H54 (cell line): ENCODE results near the gene CAPN5.

ENCODE experiments used
- DNase-seq: peaks from one replicate; pipeline ENCODE4 v3.0.0; 2011; ENCODE audit warnings: low spot score, mixed read lengths; ENCODE audit not compliant: insufficient read length
- FAIRE-seq: peaks from 3 replicates; lab custom pipeline; 2011; peaks lifted over from hg19 to GRCh38; lab: Jason Lieb, UNC
- POLR2A ChIP-seq: IDR thresholded peaks from 2 replicates; pipeline ENCODE4 v1.6.1; 2011; ENCODE audit warnings: low read depth, mild to moderate bottlenecking, low read length

The CAPN5 gene

DNA sequence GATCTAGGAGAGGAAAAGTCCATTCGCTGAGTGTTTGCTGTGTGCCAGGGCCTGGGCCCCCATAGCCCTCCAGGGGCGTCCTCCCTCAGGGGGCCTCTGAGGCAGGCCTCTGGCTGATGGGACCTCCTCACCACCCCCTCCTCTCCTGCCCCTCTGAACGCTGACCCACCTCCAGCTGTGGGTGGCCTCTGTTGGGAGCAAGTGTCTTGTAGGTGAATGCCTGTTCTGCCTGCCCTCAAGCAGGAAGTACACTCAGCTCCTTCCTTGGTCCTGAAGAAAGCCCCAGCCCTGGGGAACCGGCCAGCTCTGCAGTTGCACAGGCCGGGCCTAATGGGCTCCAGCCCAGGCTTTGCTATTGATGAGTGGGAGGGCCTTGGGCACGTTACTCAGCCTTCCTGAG is 64.8 kb downstream of the CAPN5 start:
- no peak for DNase-seq
- TF ChIP-seq POLR2A = no peak
- no peak for FAIRE-seq

DNA sequence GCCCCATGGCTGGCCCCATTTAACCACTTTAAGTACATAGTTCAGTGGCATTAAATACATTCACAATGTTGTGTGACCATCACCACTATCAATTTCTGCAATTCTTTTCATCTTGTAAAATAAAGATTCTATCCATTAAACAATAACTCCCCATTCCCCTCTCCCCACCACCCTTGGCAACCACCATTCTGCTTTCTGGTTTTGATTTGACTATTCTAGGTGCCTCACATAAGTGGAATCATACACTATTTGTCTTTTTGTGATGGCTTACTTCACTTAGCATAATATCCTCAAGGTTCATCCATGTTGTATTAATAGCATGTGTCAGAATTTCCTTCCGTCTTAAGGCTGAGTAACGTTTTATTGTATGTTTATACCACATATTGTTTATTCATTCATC is 68.3 kb downstream of the CAPN5 start:
- no peak for TF ChIP-seq POLR2A
- FAIRE-seq = no peak
- DNase-seq = no peak

DNA sequence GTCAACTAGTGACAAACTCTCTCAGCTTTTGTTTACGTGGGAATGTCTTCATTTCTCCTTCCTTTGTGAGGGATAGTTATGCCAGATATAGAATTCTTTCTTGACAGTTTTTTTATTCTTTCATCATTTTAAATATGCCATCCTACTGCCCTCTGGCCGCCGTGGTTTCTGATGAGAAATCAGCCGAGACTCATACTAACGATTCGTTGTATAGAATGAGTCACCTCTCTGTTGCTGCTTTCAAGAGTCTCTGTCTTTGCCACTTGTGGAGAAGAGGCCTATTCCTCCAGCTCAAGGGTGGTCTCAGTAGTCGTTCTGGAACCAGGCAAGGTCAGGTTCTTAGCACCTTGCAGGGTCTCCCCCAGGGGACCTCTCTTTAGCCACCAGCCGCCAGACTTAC is 69.3 kb downstream of the CAPN5 start:
- DNase-seq (peak; percentile 78), FAIRE-seq (no peak)
- no peak for TF ChIP-seq POLR2A

DNA sequence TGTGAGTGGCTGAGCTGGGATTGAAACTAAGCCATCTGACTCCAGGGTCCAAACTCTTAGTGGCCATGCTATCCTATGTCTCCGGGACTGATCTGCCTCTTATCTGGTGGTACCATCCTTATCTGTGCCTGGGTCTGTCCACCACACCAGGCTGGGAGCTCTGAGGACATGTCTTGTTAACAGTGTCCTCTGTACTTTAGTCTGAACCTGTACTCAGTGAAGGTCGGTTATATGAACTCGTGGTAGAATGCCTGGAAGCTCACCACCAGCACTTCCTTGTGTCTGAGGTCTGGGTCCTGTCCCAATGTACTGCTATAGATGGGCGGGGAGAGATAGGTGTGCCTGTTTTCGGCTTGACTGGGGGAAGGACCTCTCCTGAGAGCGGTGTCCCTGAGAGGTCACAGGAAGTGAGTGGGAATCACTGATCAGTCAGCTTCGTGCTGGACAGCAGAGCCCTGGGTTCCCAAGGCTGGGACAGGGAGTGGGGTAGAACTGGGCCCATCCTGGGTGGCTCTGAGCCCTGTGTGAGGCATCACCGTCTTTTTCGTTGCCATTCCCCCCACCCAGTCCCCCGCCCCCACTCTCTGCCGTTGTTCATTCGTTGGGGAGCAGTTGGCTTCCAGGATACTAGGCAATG is 70.1 kb downstream of the CAPN5 start:
- no peak for TF ChIP-seq POLR2A
- DNase-seq (no peak), FAIRE-seq (no peak)

DNA sequence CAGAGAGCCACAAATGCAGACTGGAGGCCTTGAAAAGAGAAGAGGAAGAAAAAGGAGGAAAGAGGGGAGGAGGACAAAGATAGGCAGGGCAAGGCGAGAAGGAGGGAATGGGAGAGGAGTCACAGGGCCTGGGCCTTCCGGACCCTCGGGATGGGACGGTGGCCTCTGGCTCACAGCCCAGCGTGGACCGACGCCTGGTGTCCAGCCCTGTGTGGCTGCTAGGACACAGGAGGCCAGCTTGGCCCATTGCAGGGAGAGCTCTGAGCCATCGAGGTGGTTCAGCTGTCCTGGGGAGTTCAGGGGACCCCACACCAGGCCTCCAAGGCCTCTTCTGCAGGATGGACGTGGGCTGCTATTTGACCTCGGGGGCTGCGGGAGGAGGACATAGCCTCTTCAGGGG is 70.7 kb downstream of the CAPN5 start:
- TF ChIP-seq POLR2A = no peak
- no peak for DNase-seq
- no peak for FAIRE-seq

DNA sequence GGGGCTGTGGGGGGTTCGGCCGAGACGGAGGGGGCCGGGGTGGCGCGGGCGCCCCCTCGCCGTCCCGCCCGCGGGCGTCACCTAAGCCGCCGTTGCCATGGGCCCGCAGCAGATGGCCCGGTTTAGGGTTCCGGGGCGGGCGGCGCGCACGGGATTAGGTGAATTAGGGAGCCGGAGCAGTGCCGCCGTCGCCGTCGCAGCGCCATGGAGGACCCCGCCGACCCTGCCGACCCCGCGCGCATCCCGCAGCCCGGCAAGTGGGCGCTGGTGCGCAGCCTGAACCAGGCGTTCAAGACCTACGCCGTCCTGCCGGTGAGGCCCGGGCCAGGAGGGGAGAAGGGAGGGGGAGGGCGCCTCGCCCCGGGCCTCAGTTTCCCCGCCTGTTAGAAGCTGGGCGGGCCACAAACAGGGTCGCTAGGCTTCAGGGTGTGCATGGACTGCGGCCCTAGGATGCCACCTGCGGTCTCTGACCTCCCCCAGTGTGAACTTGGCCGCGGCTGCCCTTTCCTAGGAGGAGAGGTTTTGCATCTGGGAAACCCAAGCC is 71.4 kb downstream of the CAPN5 start:
- FAIRE-seq = no peak
- no peak for DNase-seq
- TF ChIP-seq POLR2A = no peak

DNA sequence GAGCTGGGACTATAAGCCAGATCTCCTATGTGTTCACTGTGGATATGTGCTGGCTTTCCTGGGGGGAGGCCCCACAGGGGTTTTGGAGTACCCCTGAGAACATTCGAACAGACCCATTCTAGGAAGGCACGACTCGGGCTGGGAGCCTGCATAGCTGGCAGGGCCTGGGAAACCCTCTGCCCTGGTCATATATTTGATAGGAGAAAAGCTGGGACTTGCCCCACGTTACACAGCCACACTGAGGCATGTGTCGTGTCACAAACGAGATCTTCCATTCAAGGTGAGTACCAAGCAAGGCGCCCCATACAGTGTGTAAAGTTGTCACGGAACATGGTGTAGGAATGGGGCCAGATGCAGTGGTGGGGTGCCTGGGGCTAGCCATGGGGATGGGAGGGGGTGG is 72.4 kb downstream of the CAPN5 start:
- FAIRE-seq (no peak), DNase-seq (no peak)
- TF ChIP-seq POLR2A = no peak

DNA sequence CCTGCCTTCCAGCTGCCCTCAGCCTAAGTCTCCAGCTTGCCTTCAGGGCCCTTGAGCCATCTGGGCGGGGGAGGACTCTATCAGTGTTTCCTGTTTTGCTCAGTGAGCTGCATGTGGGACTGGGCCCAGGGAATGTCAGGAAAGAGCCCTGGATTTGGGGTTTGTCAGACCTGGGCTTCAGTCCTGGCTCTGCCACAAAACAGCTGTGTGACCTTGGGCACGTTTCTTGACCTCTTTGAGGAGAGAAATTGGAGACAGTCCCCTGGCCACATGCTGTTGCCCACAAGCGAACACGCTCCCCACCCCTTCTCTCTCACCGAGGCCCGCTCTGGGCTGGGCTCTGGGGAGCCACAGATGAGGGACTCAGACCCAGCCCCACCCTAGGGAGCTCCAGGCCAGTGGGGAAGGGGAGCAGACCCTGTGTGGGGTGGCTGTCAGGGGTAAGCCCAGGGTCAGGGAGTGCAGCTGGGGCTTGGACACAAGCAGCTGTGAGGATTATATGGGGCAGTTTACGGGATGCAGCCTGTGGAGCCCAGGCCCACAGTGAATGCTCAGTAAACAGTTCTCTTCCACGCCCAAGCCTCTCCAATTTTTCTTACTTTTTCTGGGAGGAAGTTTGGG is 73.6 kb downstream of the CAPN5 start:
- TF ChIP-seq POLR2A = no peak
- FAIRE-seq = no peak
- DNase-seq = peak; percentile 37

DNA sequence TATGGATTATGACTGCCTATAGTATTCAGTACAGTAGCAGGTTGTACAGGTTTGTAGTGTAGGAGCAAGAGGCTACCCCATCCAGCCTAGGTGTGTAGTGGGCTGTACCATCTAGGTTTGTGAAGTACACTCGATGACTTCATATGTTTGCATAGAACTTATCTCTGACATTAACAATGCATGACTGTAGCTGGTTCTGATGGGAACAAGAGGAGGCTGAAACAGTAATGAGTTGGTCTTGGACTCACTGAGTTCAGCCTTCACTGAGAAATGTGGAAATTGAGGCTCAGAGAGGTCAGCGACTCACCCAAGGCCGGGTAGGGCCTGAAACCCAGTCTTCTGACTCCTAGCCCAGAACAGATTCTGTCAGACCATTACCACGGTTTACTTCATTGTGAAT is 74.3 kb downstream of the CAPN5 start:
- no peak for DNase-seq
- no peak for FAIRE-seq
- no peak for TF ChIP-seq POLR2A

DNA sequence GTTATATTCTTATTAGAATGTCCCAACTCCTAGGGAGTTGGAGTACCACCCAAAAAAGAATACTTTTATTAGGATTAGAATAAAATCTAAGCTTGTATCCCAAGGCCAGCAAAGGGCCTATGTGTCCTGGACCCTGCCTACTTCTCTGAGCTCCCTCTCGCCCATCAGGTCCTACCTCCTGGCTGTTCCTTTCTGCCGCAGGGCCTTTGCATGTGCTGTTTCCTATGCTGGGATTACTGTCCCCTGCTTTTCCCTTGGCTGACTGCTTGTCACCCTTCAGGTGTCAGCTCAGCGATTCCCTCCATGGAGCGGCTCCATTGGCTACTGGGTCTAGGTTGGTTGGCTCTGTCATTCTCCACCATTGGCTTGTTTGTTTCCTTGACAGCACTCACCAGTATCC is 74.7 kb downstream of the CAPN5 start:
- no peak for FAIRE-seq
- no peak for TF ChIP-seq POLR2A
- no peak for DNase-seq

DNA sequence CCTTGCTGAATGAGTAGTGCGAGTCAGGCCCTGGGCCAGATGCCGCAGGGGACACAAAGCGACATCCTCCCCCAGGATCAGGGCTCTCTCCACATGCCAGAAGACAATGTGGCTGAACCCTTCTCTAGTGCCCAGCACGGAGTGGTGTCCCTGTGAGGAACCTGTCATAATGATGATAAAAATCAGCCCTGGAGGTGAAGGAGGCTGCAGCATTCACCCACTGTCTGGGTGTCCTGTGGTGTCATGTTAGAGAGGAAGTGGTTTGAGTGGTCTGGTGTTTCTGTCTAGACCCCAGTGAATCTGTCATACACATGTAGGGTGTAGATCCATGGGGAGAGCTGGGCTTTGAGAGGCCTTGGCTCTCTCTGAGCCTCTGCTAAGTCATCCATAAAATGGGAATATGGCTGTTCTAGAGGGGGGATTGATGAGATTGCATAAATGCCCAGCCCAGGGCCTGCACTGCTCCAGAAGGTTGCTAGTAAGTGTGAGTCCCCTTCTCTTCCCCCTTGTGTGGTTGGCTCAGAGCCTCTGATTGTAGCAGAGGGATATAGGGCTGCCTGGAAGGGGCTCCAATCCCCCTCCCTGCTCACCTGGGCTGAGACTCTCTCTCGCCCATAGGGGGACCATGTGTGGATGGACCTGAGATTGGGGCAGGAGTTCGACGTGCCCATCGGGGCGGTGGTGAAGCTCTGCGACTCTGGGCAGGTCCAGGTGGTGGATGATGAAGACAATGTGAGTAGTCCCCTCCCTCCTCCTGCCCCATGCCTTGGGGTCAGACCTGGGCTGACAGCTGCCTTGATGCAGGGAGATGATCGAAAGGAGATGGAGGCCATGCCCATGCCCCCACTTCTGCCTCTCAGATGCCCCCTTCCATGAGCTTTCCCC is 75.6 kb downstream of the CAPN5 start:
- DNase-seq (no peak), FAIRE-seq (no peak)
- TF ChIP-seq POLR2A = no peak

DNA sequence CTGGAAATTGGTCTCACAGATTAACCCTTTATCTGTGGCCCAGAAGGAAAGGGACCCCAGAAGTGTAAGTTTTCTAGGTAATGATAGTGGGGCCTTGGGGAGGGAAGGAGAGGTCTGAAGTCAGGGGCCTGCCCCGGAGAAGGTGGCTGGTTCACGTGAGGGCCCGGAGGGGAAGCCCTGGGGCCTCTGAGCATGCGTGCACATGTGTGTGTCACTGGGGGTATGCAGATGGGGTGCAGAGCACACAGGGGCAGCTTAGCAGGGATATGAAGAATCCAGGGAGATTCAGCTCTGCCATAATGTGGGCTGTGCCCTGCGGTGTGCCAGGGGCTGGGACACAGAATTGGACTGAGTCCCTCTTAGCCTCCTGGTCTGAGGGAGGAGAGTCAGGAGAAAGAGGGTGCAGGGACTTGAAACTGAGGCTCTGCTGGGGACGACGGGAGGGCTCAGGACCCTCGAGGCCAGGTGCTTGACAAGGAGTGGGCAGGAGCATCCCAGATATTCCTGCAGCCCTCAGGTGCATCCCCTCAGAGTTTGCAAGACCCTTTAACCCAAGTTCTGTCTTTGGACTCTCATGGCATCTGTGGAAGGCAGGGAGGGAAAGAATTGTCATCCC is 76.7 kb downstream of the CAPN5 start:
- TF ChIP-seq POLR2A = no peak
- no peak for DNase-seq
- FAIRE-seq = no peak

DNA sequence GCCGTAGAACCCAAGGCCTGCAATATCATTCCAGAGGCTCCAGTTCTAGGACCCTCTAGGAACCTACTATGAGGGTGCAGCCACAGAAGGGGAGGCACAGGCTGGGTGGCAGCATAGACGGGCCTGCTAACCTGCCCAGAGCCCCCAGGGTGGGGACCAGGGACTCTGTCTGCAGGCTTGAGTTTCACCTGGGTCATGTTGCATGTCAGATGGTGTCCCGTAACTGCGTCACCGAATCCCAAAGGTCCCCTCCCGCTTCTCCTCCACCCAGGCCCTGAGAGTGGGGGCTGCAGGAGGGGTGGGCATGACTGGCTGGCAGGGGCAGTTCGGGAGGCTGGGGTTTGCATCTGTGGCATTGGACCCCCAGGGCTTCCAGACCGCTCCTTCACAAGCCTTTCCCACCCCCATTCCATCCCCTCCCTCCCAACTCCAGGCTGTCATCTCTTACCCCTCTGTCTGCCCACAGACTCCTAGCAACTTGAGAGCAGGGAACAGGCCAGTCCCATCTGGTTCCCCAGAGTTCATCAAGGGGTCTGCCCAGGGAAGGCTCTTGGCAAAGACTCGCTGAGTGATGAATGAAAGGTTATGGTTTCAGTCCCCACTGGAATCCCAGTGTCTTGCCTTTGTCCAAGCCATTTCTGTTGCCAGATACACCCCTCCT is 77.6 kb downstream of the CAPN5 start:
- DNase-seq (no peak), FAIRE-seq (no peak)
- no peak for TF ChIP-seq POLR2A
